T-helper 22 cell (primary cell): Measurements from ENCODE around the gene PHLDA3.

Experiments
- DNase-seq: peaks from one replicate; pipeline ENCODE4 v3.0.0-alpha.2; 2020; ENCODE audit warnings: low read depth

PHLDA3 gene

GRCh38 chr1:201468844-201469644 lies at the start of gene PHLDA3:
PHLDA3 (minus strand) TSS chr1:201469188; CDS start chr1:201468786, 402 bp downstream.
- no peak for DNase-seq

- no peak for DNase-seq
Measured at GRCh38 chr1:201518071-201518470, 49.1 kb upstream of the PHLDA3 start.

- DNase-seq, result no peak
Measured at GRCh38 chr1:201517631-201518030, 48.6 kb upstream of the PHLDA3 start.

- no peak for DNase-seq
Measured at GRCh38 chr1:201516511-201517127, 47.6 kb upstream of the PHLDA3 start.

GRCh38 chr1:201515895-201516294 lies 46.9 kb upstream of the PHLDA3 start:
- DNase-seq, result no peak

GRCh38 chr1:201515062-201515750 lies 46.2 kb upstream of the PHLDA3 start:
- no peak for DNase-seq

GRCh38 chr1:201514466-201514865 lies 45.5 kb upstream of the PHLDA3 start:
- DNase-seq, result no peak

GRCh38 chr1:201513498-201514243 lies 44.7 kb upstream of the PHLDA3 start:
- no peak for DNase-seq

GRCh38 chr1:201511941-201512539 lies 43.1 kb upstream of the PHLDA3 start:
- no peak for DNase-seq

- no peak for DNase-seq
Measured at GRCh38 chr1:201511396-201511940, 42.5 kb upstream of the PHLDA3 start.

- DNase-seq, result no peak
Measured at GRCh38 chr1:201510734-201511133, 41.7 kb upstream of the PHLDA3 start.

GRCh38 chr1:201509601-201510374 lies 40.8 kb upstream of the PHLDA3 start:
- no peak for DNase-seq

- no peak for DNase-seq
Measured at GRCh38 chr1:201508809-201509208, 39.8 kb upstream of the PHLDA3 start.

GRCh38 chr1:201507360-201507675 lies 38.3 kb upstream of the PHLDA3 start:
- no peak for DNase-seq

- DNase-seq, result peak; percentile 66
Measured at GRCh38 chr1:201506557-201507359, 37.8 kb upstream of the PHLDA3 start, which contains the start of gene CSRP1. CSRP1 (minus strand) TSS chr1:201507123; CDS start chr1:201496303, 10,820 bp downstream.

GRCh38 chr1:201506092-201506491 lies 37.1 kb upstream of the PHLDA3 start:
- DNase-seq, result no peak

- no peak for DNase-seq
Measured at GRCh38 chr1:201505503-201505890, 36.5 kb upstream of the PHLDA3 start.

- DNase-seq, result no peak
Measured at GRCh38 chr1:201504799-201505502, 36.0 kb upstream of the PHLDA3 start.

- DNase-seq, result no peak
Measured at GRCh38 chr1:201504179-201504631, 35.2 kb upstream of the PHLDA3 start.
